HG03280 (cell line): ENCODE data around the gene COL20A1.

Source experiments
- ATAC-seq: cut with Tn5 transposase; IDR thresholded peaks from one replicate; pipeline ENCODE4 v1.9.1; 2021; ENCODE audit warnings: mild to moderate bottlenecking, moderate library complexity; ENCODE audit not compliant: unreplicated experiment

Gene COL20A1

DNA sequence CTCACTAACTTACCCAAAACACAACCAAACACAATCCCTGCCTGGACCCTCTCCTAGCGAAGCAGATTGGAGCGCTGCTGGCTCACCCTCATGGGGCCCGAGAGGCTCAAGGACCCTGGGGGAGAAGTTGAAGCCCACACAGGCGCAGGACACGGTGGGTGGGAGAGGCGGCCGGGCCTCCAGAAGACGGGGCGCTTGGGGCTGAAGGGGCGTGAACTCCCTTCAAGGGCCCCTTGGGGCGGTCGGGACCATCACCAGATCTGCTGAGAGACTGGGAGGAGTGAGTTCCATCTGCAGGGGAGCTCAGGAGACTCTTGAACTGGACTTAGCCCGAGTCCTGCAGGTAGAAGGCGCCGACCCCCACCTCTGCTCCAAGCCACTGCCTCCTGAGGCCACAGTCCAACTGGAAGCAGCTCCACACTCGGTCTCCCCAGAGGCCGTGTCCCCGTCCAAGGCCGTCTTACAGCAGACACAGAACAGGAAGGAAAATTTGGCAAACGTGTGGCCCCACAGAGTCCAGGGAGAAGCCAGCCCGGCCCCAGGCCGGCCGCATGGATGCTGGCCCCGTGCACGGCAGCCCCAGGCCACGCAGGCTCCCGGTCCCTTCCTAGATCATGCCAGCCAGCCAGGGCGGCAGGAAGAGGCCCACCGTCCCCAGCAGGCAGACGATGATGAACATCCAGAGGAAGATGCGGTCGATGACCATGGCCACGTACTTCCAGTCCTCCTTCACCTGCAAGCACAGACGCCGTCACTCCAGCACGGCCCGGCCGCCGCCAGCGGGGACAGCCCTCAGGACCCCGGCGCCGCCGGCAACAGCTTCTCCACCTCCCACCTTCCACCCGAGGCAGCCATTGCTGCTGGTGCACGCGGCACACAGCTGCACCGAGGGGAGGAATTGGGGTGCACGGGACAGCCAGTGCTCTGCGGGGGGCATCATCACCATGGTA is 53.4 kb downstream of the COL20A1 start:
- ATAC-seq = no peak

DNA sequence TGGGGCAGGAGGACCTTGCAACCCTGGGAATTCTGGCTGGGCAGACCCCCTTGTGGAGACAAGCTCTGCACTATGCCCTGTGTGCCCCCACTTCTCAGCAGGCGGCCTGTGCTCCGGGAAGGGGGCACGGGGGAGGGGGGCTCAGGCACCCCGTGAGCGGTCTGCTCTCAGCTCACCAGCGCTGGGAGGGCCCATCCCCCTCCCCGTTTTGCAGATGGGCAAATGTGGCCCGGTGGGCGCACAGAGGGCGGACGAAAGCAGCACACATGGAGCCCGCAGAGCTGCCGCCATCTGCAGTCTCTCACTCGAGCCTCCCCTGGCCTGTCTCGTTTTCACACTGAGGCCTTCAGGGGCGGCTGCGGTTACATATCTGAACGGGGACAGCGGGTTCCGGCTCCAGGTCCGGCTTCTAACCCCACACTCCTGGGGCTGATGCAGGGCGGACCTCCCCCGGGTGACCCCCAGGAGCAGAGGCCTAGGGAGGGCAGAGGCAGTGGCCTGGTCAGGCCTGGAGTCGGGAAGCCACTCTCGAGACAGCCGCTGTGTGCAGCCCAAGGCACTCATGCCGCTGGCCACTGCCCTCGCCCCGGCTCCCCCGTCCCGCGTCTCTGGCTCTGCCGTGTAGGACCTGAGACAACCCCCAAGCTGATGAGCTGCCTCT is 54.2 kb downstream of the COL20A1 start:
- no peak for ATAC-seq

DNA sequence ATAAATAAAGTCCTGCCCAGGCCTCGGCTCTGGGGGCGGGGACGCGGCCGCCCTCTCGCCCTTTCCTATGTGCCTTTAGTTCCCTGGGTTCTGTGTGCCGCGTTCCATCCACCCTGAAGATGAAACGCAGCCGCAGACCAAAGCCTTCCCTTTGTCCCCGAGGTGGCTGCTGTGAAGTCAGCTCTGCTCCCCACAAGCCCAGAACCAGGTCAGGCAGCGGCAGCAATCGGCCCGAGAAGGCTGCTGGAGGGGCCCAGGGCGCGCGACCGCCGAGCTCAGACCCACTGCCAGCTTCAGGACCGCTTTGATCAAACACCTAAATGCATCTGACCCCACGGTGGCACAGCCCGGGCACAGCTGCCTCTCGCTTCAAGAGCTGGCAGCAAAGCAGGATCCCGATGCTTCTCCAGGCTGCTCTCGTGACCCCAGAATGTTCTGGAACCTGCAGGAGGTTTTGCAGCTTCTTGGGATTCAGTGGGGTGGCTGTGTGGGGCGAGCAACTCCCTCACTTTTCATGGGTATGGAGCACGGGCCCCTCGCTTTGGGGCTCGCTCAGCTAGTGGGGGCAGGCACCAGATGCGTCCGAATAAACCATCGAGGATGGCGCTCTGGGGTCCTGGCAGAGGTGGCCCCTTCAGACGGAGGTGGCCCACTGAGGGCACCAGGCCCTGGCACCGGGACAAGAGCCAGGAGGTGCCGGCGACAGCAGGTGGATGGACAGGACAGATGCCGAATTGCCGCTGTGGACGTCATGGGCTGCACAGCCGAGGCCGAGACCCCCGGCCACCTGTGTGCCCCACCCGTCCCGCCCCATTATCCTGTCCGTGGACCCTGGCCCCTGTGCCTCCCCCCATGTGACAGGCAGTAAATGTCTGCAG is 55.2 kb downstream of the COL20A1 start:
- no peak for ATAC-seq

- no peak for ATAC-seq
Measured at GRCh38 chr20:63348828-63349515, 56.0 kb downstream of the COL20A1 start.

DNA sequence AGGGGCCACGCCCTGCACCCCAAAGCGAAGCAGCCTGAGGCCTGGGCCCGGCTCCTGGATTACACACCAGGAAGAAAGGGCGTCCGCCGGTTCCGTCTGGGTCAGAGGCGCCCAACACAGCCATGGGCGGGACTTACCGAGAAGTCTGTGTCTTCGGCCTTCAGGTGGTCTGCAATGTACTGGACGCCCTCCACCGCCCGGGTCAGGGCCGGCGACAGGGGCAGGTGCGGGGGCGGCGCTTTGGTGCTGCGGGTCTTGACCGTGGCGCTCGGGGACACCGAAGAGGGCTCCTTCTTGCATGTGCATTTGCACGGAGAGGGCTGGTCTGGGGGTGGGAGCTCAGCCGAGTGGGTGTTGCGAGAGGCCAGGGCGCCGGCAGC is 56.5 kb downstream of the COL20A1 start:
- no peak for ATAC-seq

- ATAC-seq = no peak
Measured at GRCh38 chr20:63350196-63350595, 57.2 kb downstream of the COL20A1 start.

- no peak for ATAC-seq
Measured at GRCh38 chr20:63350597-63351325, 57.8 kb downstream of the COL20A1 start.

DNA sequence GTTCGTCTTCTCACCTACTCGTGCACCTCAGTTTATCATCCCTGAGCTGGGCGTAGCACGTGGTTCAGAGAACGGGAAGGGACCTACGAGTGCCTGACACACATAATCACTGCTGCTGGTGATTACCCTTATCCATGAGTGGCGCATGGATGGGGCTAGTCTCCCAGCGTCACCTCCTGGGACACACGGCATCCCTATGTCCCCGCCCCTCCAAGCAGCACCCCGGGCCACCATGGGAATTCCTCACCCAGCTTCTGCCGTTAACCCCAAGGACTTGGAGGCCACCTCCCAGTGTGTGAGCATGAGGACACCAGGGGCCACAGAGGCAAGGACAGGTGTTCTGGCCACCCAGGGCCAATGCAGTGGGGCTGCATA is 58.3 kb downstream of the COL20A1 start:
- ATAC-seq = no peak

- no peak for ATAC-seq
Measured at GRCh38 chr20:63351811-63352591, 59.0 kb downstream of the COL20A1 start.

DNA sequence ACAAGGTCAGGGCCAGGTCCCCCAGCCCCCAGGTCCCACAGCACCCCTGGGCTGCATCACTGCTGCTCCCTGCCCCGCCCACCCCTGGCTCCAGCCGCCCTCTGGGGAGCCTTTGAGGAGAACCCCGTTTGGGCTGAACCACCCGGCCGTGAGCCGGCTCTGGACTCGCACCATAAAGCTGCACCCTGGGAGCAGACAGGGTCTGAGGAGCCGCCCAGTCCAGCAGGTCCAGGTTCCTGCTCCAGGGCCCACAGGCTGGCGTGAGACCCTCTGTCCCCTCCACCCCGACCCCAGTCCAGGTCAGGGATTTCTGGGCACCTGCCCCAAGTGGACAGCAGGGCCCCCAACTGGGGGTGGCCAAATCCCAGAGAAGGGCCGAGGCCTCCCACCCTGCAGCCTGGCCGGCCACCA is 59.8 kb downstream of the COL20A1 start:
- no peak for ATAC-seq

GRCh38 chr20:63354636-63355350 is 61.8 kb downstream of the COL20A1 start:
- ATAC-seq = no peak

- no peak for ATAC-seq
Measured at GRCh38 chr20:63355781-63356295, 62.9 kb downstream of the COL20A1 start.

GRCh38 chr20:63356511-63356910 is 63.5 kb downstream of the COL20A1 start:
- ATAC-seq = no peak

DNA sequence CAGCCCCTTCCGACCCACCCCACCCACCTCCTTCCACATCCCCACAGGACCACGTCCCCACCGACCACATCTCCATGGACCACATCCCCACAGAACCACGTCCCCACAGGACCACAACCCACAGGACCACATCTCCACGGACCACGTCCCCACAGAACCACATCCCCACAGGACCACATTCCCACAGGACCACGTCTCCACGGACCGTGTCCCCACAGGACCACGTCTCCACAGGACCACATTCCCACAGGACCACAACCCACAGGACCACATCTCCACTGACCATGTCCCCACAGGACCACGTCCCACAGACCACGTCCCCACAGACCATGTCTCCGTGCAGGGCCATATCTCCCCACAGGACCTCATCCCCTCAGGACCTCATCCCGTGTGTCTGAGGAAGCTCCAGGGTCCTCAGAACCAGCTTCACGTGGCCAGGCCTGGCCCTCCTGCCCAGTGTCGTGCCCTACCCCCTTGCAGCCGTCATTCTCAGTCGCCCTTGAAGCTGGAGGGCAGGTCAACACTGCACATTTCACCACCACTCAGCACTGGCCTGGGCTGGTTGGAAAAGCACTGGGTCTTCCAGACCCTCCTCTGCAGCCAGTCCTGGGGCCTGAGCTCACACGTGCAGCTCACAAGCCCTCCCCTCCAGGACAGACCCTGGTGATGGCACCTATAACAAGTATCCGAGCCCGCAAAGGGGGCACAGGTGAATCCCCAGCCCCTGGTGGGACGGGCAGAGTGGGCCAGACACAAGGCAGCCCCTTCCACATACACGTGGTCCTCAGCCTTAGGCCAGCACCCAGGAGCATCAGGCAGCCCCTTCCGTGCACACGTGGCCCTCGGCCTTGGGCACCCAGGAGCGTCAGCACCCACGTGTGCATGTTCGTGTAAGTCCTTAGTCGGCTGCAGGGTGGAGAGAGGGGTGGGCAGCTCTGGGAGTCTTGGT is 64.2 kb downstream of the COL20A1 start:
- ATAC-seq = no peak

DNA sequence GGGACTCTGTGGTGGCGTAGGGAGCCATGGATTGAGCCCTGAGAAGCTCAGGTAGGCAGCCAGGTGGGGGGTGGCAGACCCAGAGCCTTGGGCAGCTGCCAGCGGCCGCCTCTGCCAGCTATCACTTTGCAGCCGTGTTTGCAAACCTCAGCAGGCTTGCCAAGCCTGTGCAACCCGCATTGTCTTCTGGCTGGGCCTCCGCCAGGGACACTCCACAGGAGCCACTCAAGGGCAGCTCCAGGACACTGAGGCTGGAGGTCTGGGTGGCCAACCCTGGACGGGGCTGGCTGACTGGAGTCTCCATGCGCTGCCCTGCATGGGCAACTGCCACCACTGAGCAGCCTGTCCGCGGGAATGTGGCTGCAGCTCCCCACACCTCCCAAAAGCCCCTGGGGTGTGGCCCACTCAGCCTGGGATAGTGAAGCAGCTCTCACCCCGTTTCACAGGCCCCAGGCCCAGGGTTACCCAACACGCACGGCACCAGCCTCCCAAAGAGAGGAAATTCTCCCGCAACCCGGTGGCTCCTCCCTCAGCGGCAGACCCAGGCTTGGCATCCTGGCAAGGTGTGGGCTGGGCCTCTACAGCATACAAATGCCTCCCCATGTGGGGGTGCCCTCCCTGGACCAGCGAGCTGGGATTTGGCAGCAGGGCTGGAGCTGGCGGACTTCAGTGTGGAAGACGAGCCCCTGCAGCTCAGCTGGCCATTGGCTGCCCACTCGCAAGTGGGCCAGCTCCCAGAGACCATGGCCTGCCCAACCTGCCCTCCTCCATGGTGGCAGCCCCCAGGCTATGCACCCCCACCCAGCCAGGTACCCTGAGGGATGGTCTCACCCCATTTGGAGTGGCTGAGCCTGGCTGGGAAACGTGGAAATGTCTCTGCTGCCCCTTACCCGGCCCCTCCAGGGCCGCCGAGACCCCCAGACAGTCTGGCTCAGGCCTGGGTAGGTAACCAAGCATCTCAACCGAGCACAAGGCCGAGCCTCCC is 65.2 kb downstream of the COL20A1 start:
- ATAC-seq = no peak
